Measurements from ENCODE around the gene HEXA.

DNA sequence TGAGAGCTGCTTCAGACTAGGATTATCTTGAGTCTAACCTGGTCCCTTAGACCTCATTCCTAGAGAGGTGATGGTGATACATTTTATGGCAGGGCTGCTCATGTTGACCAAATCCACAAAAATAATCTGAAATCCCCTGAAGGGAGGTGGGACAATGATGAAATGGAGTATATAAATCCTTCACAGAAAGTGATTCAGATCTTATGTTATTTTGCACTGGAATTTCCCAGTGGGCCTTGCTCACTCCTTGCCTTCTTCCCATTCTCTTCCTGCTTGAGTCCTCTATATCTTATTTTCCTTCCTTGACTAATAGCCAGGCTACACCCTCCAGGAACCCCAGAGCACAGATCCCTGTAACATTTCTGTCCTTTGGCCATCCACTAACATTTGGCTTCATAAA is 11.9 kb upstream of the HEXA start:
- TF ChIP-seq, protein P1, sequence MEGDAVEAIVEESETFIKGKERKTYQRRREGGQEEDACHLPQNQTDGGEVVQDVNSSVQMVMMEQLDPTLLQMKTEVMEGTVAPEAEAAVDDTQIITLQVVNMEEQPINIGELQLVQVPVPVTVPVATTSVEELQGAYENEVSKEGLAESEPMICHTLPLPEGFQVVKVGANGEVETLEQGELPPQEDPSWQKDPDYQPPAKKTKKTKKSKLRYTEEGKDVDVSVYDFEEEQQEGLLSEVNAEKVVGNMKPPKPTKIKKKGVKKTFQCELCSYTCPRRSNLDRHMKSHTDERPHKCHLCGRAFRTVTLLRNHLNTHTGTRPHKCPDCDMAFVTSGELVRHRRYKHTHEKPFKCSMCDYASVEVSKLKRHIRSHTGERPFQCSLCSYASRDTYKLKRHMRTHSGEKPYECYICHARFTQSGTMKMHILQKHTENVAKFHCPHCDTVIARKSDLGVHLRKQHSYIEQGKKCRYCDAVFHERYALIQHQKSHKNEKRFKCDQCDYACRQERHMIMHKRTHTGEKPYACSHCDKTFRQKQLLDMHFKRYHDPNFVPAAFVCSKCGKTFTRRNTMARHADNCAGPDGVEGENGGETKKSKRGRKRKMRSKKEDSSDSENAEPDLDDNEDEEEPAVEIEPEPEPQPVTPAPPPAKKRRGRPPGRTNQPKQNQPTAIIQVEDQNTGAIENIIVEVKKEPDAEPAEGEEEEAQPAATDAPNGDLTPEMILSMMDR (IDR thresholded peaks at IDR 0.05; ENCODE audit: insufficient read depth, low read length, poor library complexity, severe bottlenecking): no peak
- no peak for TF ChIP-seq EZH2phosphoT487 (conservative IDR thresholded peaks at IDR 0.05; ENCODE audit: low read length)
